Fibroblast of villous mesenchyme (primary cell): ENCODE data around the gene HK2. TPM values are rescaled to one million over a fixed set of nuclear protein-coding genes. Genes with fewer than 3 reads are reported as not detected.
A peak's percentile ranks its signal among the peaks of the same experiment; 100 is the strongest.

Source experiments
- DNase-seq: peaks from one replicate; pipeline ENCODE4 v3.0.0-alpha.2; 2010; ENCODE audit warnings: low read depth
- H3K4me3 ChIP-seq: 2 replicates; pipeline ENCODE4 v1.5.1; 2011; ENCODE audit warnings: low read depth, mild to moderate bottlenecking, low read length
- CTCF ChIP-seq: IDR thresholded peaks from 2 replicates; pipeline ENCODE4 v1.5.1; 2012; ENCODE audit warnings: low read depth, mild to moderate bottlenecking, low read length; ENCODE audit not compliant: insufficient read depth
- total RNA-seq: library from RNA; depleted of rRNA; stranded (reverse); fragments of >200 nt; gene quantifications from 2 replicates; pipeline ENCODE4 v1.2.3, GENCODE V29; 2012

Gene HK2
- total RNA-seq, 1 donor = 15.1 TPM

GRCh38 chr2:74864728-74865722, 31.1 kb downstream of the HK2 start:
- TF ChIP-seq CTCF = no peak
- no peak overlapping the region for H3K4me3 ChIP-seq
- no peak for DNase-seq

- TF ChIP-seq CTCF = no peak
- DNase-seq = no peak
- no peak overlapping the region for H3K4me3 ChIP-seq
Observed at GRCh38 chr2:74865770-74866674, 32.1 kb downstream of the HK2 start.

- no peak overlapping the region for H3K4me3 ChIP-seq
- TF ChIP-seq CTCF = no peak
- peak; percentile 95 for DNase-seq
Observed at GRCh38 chr2:74867841-74868658, 34.1 kb downstream of the HK2 start.

GRCh38 chr2:74869517-74869916, 35.6 kb downstream of the HK2 start:
- H3K4me3 ChIP-seq = no peak overlapping the region
- DNase-seq = no peak
- no peak for TF ChIP-seq CTCF

- no peak overlapping the region for H3K4me3 ChIP-seq
- DNase-seq = no peak
- no peak for TF ChIP-seq CTCF
Observed at GRCh38 chr2:74870951-74871350, 37.0 kb downstream of the HK2 start.

GRCh38 chr2:74871414-74871813, 37.5 kb downstream of the HK2 start:
- H3K4me3 ChIP-seq = no peak overlapping the region
- TF ChIP-seq CTCF = no peak
- DNase-seq = no peak
